Right lung (tissue), 5 donors: ENCODE data around the gene HYDIN. TPM values are rescaled to one million over a fixed set of nuclear protein-coding genes. Genes with fewer than 3 reads are reported as not detected.
"Not testable (repeated sequence)": the region's sequence is repeated elsewhere in the genome, so short reads cannot be mapped to it uniquely, and the experiment has no call there.

ENCODE experiments used
- DNase-seq, 2 donors: peaks; one replicate each; pipeline ENCODE4 v3.0.0-alpha.2; 2013
- polyA plus RNA-seq, 5 donors: library from polyadenylated mRNA; unstranded; fragments of 120-200 nt; gene quantifications; one replicate each; pipeline versions ENCODE4 v1.2.1 to v1.2.3, GENCODE V29; 2013; ENCODE audit warnings: inconsistent platforms in 1 of 5, low replicate concordance in 1 of 5; ENCODE audit not compliant: insufficient read length in 5 of 5, insufficient read depth in 1 of 5

The HYDIN gene
- polyA plus RNA-seq, 5 donors, result 6.8 to 14.6 (median 14.0) TPM

DNA sequence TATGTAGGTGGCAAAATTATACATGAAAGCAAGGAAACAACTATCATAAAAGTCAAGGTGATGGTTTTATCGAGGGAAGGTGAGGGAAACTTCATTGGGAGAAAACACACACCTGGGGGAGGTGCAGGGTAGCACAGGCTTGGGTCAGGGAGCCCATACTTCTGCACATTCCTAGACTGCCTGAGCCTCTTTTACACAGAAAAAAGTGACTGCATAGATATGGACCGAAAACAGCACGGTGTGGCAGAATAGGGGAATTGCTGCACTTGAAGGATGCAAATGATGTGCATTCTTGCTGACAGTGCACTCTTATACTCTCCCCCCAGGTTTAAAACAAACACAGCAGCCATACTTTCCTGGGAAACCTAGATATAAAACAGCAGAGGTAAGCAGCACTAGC, 120.0 kb downstream of the HYDIN start:
- DNase-seq, result not testable (repeated sequence)

DNA sequence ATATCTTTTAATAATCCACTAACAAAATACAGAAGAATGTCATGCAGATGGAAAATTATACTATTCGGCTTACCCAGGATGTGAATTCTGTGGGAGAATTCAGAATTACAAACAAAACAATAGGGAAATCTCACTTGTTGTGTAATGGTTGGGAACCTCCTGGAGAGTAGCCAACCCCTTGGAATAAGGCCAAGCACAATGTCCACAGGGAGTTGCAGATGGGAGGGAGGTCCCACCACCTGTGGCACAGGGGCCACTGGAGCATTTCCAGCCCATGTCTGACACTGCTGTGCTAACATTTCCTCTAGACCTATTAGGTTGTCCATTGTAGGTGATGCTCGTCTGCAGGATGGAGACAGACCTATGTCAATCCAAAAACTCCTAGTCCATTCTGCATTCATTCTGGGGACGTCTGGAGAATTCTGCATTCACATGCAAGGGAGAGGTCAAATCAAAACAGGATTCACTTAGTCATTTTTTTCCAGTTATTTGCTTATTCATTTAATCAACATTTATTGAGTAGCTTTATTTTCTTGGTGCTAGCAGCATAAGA, 120.8 kb downstream of the HYDIN start:
- DNase-seq, result not testable (repeated sequence)

DNA sequence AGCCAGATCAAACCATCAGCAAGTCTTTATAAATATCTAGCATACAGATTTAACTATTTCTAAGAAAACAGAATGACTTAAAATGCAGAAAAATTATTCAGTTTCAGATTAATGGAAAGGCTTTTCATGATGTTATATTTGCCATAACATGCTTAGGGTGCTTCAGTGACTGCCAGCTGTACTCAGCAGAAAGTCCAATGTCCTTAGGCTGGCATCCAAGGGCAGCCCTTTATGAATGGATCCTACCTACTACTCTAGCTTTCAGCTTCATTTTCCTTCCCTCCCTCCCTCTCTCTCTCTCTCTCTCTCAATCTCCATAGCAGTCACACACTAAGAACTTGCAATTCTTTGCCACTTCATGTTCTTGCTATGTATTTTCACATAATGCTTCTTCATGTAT, 124.6 kb downstream of the HYDIN start:
- DNase-seq, result not testable (repeated sequence)

DNA sequence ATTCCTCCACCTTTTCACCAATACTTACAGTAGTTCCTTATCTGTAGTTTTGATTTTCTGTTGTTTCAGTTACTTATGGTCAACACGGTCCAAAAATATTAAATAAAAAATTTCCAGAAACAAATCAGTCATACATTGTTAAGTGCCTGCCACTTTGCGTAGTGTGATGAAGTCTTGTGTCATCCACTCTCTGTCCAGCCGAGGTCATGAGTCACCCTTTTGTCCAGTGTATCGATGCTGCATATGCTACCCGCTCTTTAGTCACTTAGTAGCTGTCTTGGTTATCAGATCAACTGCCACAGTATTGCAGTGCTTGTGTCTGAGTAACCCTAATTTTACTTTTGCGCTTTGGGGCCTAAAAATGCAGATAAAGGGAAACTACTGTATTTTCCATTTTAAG, 146.9 kb downstream of the HYDIN start:
- DNase-seq, result not testable (repeated sequence)

DNA sequence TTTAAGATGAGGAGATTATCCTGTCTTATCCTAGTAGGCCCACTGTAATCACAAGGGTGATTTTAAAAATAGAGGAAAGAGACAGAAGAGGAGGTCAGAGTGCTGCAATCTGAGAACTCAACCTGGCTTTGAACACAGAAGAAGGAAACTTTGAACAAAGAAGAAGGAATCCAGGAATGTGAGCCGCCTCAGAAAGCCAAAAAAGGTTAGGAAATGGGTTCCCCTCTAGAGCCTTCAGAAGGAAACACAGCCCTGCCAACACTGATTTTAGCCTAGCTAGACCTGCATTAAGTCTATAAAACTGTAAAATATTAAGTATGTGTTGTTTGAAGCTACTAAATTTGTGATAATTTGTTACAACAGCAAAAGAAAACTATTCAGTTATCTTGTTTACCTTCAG, 149.7 kb downstream of the HYDIN start:
- DNase-seq, result not testable (repeated sequence)

DNA sequence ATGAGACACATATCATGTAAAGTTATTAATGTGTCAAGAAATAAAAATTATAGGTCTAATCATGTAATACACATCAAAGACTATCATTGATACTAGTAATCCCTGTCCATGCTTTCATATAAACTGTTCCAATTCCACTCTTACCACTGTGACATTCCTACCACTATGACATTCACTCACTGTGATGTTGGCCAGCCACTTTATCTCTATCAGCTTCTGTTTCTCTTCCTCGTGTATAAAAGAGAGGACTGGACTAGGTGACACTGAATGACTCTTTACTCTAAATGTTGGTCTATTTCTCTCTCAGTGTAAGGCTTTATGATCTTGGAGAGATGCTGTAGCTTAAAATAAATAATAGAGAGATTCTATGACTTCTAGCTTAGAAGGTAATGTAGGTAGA, 150.3 kb downstream of the HYDIN start:
- DNase-seq, result not testable (repeated sequence)

DNA sequence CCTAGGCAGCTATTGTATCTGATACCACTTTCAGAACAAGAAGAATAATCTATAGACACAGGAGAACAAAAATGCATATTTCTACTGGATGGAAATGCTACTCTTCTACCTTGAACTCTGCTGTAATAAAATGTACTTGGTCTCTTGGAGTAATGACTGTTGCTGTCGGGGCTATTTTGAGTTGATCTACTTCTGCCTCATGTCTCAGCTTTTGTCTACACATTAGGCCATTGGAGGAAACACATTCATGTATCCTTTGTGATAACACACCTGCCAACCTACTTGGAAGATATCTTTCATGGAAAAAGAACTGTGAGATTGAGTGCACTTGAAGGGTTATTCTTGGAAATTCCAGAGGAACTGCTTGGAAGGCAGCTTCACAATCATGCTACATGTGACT, 159.9 kb downstream of the HYDIN start:
- DNase-seq, result not testable (repeated sequence)

DNA sequence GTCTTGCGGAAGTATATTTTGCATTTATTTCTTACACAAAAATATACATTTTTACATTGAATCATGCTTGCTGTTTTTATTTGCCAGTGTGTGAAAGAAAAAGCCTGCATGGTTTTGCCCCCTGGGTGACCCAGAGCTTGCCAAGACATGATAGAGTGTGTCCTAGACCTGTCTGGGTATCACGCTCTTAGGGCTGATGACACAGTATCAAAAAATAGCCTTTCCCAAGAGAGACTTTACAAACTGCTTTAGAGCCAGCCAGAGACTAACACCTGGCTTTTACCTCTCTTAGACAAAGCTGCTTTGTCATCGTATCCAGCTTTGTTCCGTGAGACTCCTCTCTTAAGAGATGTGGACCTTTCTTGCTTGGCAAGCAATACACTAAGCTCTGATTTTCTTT, 160.7 kb downstream of the HYDIN start:
- not testable (repeated sequence) for DNase-seq

DNA sequence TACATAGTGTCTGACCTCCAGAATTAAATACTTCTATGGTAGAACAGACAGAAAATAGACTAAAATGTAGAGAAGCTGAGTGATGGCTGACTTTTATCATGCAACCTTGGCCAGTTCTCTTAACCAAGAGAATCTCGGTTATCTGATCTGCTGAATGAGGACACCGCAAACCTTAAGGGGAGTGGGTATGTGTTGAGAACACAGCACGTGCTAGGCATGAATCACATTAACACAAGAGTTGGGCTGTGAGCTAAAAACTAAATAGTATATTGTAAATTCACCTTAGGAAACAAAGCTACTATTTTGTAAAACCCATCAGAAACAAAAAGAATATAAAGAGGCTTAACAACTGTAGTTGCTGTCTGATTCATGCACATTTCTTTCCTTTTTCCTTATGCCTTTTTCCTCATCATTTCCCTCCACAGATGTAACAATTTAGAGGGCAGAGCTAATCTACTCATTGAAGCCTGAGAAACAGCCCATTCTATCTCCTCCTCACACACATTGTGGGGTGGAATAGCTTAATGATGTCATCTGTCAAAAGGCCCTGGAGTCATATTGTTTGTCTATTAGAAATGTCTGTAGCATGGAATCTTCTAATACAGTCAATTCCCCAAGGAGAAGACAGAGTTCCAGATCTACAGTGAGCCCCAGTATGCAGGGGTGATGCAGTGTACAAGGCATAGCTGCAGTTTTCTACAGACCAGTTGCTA, 176.5 kb downstream of the HYDIN start:
- DNase-seq, result not testable (repeated sequence)

DNA sequence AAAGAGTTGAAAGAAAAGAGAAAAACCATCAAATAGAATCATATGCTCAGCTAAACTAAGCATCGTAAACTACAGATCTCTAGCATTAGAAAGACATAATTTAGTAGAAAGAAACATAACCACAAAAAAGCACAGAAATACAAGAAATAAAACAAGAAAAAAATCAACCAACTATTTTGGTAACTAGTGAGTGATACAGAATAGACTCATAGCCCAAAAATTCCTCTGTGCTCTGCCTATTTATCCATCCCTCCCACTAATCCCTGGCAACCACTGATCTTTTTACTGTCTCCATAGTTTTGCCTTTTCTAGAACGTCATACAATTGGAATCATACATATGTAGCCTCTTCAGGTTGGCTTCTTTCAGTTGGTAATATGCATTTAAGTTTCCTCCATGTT, 180.2 kb downstream of the HYDIN start:
- not testable (repeated sequence) for DNase-seq

DNA sequence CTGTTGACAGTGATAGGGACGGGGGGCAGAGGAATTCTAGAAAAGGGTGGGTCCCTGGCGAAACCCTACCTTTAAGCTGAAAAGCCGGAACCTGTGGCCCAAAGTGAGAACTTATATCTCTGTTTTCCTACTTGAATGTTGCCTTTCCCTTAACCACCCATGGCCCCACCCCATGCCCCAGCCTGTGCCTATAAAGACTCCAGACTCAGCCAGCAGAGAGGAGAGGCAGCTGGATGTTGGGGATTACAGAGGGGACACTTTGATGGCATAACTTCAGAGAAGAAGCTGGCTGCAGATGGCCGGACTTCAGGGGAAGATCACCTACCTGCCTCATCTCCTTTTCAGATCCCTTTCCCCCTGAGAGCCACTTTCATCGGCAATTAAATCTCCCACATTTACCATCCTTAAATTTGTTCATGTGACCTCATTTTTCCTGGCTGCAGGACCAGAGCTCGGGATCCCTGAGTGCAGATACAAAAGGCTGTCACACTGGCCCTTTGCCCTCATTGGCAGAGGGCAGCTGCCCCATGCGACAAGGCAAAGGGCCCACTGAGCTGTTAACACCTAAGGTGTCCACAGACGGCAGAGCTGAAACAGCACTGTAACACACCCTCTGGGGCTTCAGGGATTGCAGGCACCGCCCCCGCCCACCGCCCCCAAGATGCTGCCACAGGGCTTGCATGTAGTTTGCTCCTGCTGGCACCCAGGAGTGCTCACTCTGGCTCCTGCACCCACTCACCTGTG, 191.0 kb downstream of the HYDIN start:
- not testable (repeated sequence) for DNase-seq

DNA sequence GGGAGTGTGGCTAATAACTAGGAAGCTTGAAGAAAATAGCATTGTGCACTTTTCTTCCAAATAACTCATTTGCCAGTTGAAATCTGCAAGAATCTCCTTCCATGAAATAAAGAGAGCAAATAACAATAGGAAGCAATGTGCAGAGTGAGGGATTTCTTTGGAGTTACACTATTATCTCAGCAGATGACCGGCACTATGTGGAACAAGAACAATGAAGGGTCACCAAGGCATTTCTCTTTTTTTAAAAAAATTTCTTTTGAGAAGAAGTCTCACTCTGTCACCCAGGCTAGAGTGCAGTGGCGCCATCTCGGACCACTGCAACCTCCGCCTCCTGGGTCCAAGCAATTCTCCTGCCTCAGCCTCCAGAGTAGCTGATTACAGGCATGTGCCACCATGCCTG, 192.1 kb downstream of the HYDIN start:
- not testable (repeated sequence) for DNase-seq

DNA sequence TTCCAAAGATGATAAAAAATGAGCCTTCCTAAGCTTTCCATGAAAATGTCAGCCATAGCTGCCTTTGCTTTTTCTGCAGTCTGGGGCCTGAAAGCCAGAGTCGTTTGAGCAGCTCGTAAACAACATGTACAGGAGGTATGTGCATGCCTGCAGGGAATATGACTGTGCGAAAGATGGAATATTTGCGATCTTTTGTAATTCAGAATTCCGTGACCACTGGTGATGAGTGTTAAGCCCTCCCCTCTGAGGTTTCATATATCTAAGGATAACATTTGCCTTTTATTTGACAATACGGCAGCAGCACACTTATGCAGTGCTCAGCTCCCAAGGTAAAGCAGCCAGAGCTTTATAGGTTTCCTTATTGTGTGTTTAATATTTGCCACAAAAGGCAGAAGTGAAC, 192.5 kb downstream of the HYDIN start:
- not testable (repeated sequence) for DNase-seq

DNA sequence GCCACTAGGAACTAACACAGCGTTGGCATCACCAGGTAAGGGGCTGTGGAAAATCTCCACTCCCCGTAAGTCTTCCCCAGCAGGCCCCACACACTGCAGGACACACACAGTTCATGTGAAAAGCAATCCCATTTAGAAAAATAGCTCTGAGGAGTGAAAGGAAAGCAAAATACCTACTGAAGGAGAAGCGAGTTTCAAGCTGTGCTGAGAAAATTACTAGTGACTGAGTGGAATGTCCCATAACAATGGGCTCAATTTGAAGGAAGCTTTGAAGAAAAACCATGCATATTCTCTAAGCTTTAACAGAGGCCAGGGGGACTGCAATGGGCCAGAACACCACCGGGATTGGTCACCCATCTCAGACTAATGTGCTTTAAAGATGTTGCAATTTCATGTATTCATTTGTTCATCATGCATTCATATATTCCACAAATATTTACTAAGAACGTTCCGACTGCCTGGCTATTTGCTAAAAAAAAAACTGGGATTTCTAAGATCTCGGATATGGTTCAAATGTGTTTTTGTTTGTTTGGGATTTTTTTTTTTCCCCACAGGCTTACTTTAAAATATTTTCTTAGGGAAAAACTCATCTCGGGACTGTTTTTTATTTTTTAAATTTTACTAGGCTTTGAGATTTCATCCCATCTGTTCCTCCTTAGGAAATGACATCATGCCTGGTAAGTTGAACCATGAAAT, 202.3 kb downstream of the HYDIN start:
- not testable (repeated sequence) for DNase-seq

DNA sequence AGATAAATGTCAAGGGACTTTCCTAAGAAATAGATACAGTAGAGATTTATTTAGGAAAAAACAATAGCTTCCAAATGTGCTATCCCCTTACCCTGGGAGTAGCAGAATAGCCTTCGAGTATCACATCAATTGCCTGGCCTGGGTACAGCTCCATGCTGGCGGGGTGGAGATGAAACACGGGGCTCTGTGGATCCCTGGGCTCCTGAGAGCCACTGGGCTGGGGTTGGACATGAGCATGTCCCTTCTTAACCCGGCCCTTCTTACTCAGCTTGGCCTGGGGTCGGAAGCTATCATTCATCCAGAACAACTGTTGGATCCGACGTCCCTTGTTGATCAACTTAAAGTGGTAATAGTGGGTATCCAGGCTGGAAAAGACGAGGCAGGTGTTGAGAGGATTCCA, 203.0 kb downstream of the HYDIN start:
- not testable (repeated sequence) for DNase-seq

DNA sequence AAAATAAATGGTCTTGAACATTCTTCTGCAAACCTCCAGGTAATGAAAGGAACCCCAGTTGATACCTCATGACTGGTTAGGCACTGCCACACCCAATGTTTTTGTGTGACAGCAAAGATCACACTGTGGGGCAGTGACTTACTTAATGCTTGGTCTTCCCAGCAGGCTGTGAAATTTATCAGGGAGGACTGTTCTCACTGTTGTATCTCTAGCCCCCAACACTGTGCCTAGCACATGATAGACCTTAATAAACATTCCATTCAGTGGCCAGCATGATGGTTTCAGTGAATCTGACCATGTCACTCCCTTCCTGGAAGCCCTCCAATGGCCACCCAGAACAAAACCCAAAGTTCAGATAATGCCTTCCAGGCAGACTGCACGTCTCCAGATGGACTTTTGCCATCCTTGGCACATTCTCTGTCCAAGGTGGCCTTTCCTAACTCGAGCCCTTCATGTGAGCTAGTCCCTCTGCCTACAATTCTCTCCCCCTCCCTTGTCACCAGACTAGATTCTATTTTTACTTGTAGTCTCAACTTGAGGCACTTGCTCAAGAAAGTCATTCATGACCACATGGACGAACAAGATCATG, 206.6 kb downstream of the HYDIN start:
- DNase-seq, result not testable (repeated sequence)

DNA sequence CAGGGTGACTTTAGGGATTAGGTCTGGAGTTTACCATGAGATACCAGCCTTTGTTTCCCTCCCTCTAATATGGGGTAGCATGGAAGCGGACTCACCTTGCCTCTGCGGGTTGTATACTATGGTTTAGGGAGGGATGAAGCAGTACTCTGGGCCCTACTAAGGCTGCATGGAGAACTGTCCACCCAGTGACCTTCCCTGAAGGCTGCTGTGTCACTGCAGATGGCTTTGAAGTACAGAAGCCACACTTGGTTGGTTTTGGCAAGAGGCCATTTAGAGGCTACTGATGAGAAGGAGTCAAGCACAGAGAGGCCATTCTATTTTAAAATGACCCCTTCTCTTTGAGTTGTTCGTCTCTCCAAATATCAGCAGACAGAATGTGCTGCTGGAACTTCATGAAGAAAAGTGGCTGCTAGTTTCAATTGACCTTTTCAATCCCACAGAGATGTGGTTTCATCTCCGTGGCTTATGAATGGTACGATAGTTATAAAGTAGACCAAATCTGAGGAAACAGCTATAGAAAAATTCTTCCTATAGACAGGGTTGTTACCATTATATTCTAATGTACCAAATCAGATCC, 208.5 kb downstream of the HYDIN start:
- DNase-seq, result not testable (repeated sequence)

DNA sequence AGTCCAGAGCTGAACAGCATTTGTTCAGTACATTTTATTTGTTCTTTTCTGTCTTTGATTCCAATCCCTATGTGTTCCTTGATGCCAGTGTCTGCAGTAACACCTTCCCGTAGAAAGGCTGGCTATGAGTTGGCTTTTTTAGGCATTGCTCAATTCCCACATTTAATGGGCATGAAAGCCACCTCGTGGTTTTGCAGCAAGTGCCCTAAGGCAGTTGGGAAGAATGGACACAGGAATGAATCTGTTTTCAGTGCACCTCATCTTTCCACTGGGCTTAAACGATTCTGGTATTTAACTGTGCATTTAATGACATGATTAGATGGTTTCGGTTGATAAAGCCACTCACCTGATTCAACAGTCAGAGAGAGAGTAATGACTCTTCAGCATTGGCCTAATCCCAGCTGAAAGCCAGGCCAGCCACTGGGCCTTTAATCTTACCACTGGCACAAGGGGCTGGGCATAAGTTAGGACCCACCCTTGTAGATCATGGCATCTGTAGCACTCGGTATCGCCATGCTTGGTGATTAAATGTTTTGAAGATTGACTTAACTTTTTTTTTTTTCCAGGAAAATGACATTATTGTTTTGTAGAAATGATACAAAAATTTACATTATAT, 211.3 kb downstream of the HYDIN start:
- DNase-seq, result not testable (repeated sequence)

DNA sequence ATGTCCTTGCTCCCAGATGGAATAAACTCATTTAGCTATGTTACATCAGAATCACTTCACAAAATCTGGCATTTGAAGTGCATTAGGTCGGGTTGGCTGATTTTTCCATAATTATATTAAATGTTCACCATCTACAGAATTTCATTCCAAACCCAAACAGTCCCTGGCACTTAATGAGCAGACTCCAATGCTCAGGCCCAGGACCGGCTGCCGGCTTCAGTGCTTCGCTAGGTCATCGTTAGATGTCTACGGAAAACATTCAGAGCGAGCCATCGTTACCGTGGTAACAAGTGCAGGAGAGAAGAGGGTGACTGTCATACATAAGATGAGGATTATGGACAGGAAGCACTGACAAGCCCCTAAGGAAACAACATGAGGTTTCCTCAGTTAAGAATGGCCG, 215.1 kb downstream of the HYDIN start:
- not testable (repeated sequence) for DNase-seq

DNA sequence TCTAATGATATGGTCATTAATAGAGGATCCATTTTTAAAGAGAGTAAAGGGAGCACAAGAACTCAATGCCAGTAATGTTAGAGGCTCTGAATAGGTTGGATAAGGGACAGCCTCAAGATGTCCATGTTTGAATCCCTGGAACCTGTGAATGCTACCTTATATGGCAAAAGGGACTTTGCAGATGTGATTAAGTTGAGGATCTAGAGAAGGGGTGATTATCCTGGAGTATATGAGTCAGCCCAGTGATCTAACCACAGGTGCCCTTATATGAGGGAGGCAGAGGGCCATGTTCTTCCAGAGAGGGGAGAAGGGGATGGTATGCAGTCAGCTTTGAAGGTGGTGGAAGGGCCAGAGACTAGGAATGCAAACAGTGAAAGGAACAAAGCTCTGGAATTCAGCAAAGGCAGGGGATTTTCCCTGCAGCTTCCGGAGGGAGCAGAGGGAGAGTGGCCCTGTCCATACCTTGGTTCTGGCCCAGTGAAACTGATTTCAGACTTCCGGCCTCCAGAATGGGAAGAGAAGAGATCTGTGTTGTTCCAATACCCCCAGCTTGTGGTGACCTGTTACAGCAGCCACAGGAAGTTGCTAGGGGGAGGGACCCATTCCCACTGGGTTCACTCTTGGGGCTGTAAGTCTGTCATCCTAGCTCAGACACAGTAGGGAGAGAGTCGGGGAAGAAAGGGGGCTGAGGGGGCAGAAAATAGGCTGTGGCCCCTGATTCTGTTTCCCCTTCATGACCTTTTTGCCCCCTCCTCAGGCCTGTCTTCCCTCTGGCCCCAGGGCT, 220.9 kb downstream of the HYDIN start:
- not testable (repeated sequence) for DNase-seq
